Loucy (cell line): ENCODE data around the gene C1orf216.

Source experiments
- EZH2phosphoT487 ChIP-seq: fragments of 200-600 bp; IDR thresholded peaks from 2 replicates; pipeline ENCODE4 v1.6.1; 2018; ENCODE audit warnings: antibody characterized with exemption, mild to moderate bottlenecking, moderate library complexity, borderline replicate concordance
- TF ChIP-seq, protein P1 (sequence below): fragments of 200-600 bp; sonication (generic); conservative IDR thresholded peaks from 2 replicates; pipeline ENCODE4 v1.5.1; 2014; ENCODE audit warnings: mild to moderate bottlenecking, antibody characterized with exemption, low read length

DNA sequence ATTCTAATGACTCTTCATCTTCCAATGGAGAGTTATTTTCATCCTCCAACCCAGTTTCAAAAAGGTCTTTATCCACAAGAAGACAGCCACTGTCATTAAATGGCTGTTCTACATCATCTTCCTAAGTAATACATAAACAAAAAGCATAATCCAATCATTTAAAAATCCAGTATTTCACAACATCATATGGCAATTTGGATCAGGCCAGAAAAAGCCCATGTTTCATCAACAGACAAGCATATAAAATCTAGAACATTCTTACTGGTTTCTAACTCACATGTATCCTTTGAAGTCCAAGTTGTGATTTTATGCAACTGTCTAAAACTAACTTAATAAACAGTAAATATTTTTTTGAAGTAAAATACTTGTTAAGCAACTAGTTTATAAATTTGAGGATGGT is 44.5 kb upstream of the C1orf216 start:
- TF ChIP-seq, protein P1, sequence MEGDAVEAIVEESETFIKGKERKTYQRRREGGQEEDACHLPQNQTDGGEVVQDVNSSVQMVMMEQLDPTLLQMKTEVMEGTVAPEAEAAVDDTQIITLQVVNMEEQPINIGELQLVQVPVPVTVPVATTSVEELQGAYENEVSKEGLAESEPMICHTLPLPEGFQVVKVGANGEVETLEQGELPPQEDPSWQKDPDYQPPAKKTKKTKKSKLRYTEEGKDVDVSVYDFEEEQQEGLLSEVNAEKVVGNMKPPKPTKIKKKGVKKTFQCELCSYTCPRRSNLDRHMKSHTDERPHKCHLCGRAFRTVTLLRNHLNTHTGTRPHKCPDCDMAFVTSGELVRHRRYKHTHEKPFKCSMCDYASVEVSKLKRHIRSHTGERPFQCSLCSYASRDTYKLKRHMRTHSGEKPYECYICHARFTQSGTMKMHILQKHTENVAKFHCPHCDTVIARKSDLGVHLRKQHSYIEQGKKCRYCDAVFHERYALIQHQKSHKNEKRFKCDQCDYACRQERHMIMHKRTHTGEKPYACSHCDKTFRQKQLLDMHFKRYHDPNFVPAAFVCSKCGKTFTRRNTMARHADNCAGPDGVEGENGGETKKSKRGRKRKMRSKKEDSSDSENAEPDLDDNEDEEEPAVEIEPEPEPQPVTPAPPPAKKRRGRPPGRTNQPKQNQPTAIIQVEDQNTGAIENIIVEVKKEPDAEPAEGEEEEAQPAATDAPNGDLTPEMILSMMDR: no peak
- no peak for TF ChIP-seq EZH2phosphoT487
